KMS-11 (cell line): Measurements from ENCODE around the gene STX8.

Source experiments
- H2AFZ ChIP-seq: fragments of 200-600 bp; sonication (generic); 2 replicates; pipeline ENCODE4 v1.6.1; 2016; ENCODE audit warnings: antibody characterized with exemption, mixed run types, low read depth
- H3K27ac ChIP-seq: fragments of 200-600 bp; sonication (generic); 2 replicates; pipeline ENCODE4 v1.6.1; 2016; ENCODE audit warnings: mild to moderate bottlenecking, mixed run types
- H3K27me3 ChIP-seq: fragments of 200-600 bp; sonication (generic); 2 replicates; pipeline ENCODE4 v1.6.1; 2017; ENCODE audit warnings: mild to moderate bottlenecking, low read depth, mixed run types, moderate library complexity; ENCODE audit not compliant: insufficient read depth
- H3K36me3 ChIP-seq: fragments of 200-600 bp; sonication (generic); 2 replicates; pipeline ENCODE4 v1.6.1; 2017; ENCODE audit warnings: mild to moderate bottlenecking, mixed run types; ENCODE audit not compliant: insufficient read depth
- H3K4me1 ChIP-seq: fragments of 200-600 bp; sonication (generic); 2 replicates; pipeline ENCODE4 v1.6.1; 2016; ENCODE audit warnings: mild to moderate bottlenecking, low read depth, mixed run types; ENCODE audit not compliant: poor library complexity, severe bottlenecking
- H3K4me2 ChIP-seq: fragments of 200-600 bp; sonication (generic); 2 replicates; pipeline ENCODE4 v1.7.0; 2016; ENCODE audit warnings: mild to moderate bottlenecking, mixed run types
- H3K4me3 ChIP-seq: fragments of 200-600 bp; sonication (generic); IDR thresholded peaks from 2 replicates; pipeline ENCODE4 v1.6.1; 2017; ENCODE audit warnings: low read depth, low read length, mixed read lengths; ENCODE audit not compliant: insufficient read depth
- H3K79me2 ChIP-seq: fragments of 200-600 bp; sonication (generic); 2 replicates; pipeline ENCODE4 v1.6.1; 2016; ENCODE audit warnings: low read depth, mixed run types; ENCODE audit not compliant: insufficient read depth
- H3K9ac ChIP-seq: fragments of 200-600 bp; sonication (generic); 2 replicates; pipeline ENCODE4 v1.6.1; 2016; ENCODE audit warnings: mild to moderate bottlenecking, mixed run types
- H4K20me1 ChIP-seq: fragments of 200-600 bp; sonication (generic); 2 replicates; pipeline ENCODE4 v1.6.1; 2016; ENCODE audit warnings: mild to moderate bottlenecking, mixed run types; ENCODE audit not compliant: insufficient read depth
- CTCF ChIP-seq: fragments of 200-600 bp; sonication (generic); conservative IDR thresholded peaks from 2 replicates; pipeline ENCODE4 v1.6.1; 2017; ENCODE audit warnings: low read depth, mild to moderate bottlenecking, antibody characterized with exemption, low read length, moderate library complexity, mixed read lengths

STX8 gene

GRCh38 chr17:9227819-9228407 is 347.7 kb downstream of the STX8 start:
- Histone ChIP-seq H3K4me1 (no peaks in the 10 kb centered on the region), H3K9ac (no peak overlapping the region), H3K4me2 (no peak overlapping the region), H3K36me3 (no peaks in the 10 kb centered on the region), H4K20me1 (no peaks in the 10 kb centered on the region), H3K27me3 (no peaks in the 10 kb centered on the region), H3K27ac (no peak overlapping the region), H2AFZ (no peak overlapping the region), H3K79me2 (no peaks in the 10 kb centered on the region), H3K4me3 (no peak overlapping the region)
- TF ChIP-seq CTCF: no peak

- Histone ChIP-seq H2AFZ (no peak overlapping the region), H3K4me1 (no peaks in the 10 kb centered on the region), H3K9ac (no peak overlapping the region), H3K27ac (no peak overlapping the region), H3K4me3 (no peak overlapping the region), H3K27me3 (no peaks in the 10 kb centered on the region), H3K36me3 (no peaks in the 10 kb centered on the region), H3K79me2 (no peaks in the 10 kb centered on the region), H4K20me1 (no peaks in the 10 kb centered on the region), H3K4me2 (no peak overlapping the region)
- no peak for TF ChIP-seq CTCF
Measured at GRCh38 chr17:9226794-9227135, 348.9 kb downstream of the STX8 start.

GRCh38 chr17:9226130-9226793 is 349.4 kb downstream of the STX8 start:
- no peaks in the 10 kb centered on the region for H3K4me1 ChIP-seq
- no peak overlapping the region for H3K27ac ChIP-seq
- no peaks in the 10 kb centered on the region for H4K20me1 ChIP-seq
- no peak overlapping the region for H2AFZ ChIP-seq
- H3K4me3 ChIP-seq: no peak overlapping the region
- no peaks in the 10 kb centered on the region for H3K36me3 ChIP-seq
- TF ChIP-seq CTCF: no peak
- H3K79me2 ChIP-seq: no peaks in the 10 kb centered on the region
- no peak overlapping the region for H3K9ac ChIP-seq
- H3K27me3 ChIP-seq: no peaks in the 10 kb centered on the region
- H3K4me2 ChIP-seq: no peak overlapping the region

- no peaks in the 10 kb centered on the region for H3K27me3 ChIP-seq
- H3K4me2 ChIP-seq: no peak overlapping the region
- H2AFZ ChIP-seq: no peak overlapping the region
- H3K79me2 ChIP-seq: no peaks in the 10 kb centered on the region
- H3K9ac ChIP-seq: no peak overlapping the region
- TF ChIP-seq CTCF: no peak
- no peak overlapping the region for H3K4me3 ChIP-seq
- no peaks in the 10 kb centered on the region for H3K36me3 ChIP-seq
- no peak overlapping the region for H3K27ac ChIP-seq
- no peaks in the 10 kb centered on the region for H4K20me1 ChIP-seq
- no peaks in the 10 kb centered on the region for H3K4me1 ChIP-seq
Measured at GRCh38 chr17:9225305-9226101, 350.1 kb downstream of the STX8 start.
